Stimulated activated CD8-positive, alpha-beta memory T cell treated with anti-CD3 and anti-CD28 coated beads, Interleukin-4, amount 100 ng/mL, for 24 hours (primary cell): ENCODE measurements around the gene ROR2.

Experiments
- DNase-seq: peaks from one replicate; pipeline ENCODE4 v3.0.0-alpha.2; 2020; ENCODE audit warnings: low read depth

Gene ROR2

GRCh38 chr9:91714874-91715615, 235.0 kb downstream of the ROR2 start:
- no peak for DNase-seq

- DNase-seq: peak; percentile 11
Observed at GRCh38 chr9:91714020-91714806, 235.8 kb downstream of the ROR2 start.

DNA sequence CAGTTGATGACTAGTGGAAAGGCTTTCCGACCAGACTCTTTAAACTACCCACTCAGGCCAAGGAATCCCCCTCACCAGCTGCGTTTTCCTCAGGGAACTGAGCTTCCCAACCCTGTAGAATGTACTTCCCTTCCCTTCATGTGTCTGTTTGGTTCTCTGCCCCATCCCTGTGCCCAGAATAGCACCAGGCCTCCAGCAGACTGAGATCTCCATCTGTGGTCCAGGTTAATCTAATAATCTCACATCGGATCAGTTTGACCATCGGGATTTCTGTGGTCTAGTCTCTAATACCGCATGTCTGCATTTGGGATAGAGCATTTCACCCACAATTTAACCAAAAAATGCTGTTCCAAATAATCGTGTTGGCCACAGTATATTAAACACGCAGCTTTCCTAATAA, 237.2 kb downstream of the ROR2 start:
- no peak for DNase-seq

GRCh38 chr9:91711755-91712601, 238.1 kb downstream of the ROR2 start:
- DNase-seq: peak; percentile 55

DNA sequence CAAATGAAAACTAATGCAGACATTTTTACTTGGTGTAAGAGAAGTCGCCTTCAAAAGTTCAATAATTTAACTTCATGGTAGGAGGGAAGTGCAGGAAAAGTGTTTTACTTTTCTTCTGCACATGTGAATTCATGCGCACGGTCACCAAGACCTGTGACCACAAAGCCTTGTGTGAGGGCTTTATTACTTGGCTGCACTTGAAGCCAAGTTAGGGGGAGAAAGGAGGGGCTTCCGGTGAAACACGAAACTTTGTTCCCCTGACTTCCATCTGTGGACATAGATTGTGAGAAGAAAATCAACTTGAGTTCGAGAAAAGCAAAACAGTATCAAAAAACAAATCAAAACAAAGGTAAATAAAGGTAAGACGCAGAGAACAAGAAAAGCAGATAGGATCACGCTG, 239.9 kb downstream of the ROR2 start:
- DNase-seq: no peak

DNA sequence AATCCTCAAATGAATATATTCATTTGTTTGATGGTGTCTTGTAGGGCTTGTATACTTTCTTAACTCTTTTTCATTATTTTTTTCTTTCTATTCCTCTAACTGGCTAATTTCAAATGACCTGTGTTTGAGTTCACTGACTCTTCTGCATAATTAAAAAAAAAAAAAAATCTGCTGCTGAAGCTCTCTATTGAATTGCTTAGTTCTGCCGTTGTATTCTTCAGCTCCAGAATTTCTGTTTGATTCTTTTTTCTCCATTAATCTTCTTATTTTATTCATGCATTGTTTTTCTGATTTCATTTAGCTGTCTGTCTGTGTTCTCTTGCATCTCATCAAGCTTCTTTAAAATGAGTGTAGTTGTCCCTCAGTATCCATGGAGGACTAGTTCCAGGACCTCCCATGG, 244.6 kb downstream of the ROR2 start:
- DNase-seq: no peak

DNA sequence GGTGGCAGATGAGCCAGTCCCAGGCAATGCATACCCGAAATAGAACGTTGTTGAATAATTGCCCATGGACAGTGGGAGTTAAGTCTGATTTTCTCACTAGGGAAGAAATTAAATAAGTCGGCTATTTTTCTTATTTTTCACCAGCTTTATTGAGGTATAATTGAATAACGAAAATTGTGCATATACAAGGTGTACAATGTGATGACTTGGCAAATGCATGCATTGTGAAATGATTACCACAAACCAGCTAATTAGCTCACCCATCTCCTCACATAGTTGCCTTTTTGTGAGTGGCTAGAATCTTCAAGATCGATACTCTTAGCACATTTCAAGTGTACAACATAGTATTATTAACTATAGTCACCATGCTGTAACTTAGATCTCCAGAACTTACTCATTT, 249.6 kb downstream of the ROR2 start:
- no peak for DNase-seq

GRCh38 chr9:91698266-91698665, 251.8 kb downstream of the ROR2 start:
- DNase-seq: no peak

- DNase-seq: no peak
Observed at GRCh38 chr9:91697201-91697600, 252.8 kb downstream of the ROR2 start.

DNA sequence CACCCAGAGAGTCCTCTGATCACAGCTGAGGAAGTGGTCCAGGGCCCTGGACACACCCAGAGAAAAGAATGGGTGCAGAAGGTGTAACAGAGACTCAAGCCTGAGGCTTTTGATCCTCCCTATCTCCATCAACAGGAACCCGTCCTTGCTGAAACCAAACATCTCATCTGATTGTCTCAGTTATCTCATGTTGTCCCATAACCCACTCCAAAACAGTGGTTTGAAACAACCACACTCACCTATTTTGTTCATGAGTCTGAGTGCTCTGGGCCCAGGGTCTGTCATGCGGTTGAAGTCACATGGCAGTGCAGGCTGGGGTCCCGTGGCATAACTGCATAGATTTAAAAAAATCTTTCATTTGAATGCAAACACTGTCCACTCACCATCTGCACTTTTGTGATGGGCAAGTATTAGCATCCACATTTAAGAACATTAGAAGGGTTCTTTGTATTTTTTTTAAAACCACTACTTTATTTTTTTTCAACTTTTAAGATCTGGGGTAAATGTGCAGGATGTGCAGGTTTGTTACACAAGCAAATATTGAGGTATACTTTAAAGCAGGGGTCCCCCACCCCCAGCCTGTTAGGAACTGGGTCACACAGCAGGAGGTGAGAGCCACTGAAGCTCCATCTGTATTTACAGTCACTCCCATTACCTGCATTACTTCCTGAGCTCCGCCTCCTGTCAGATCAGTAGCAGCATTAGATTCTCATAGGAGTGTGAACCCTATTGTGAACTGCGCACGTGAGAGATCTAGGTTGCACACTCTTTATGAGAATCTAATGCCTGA, 255.8 kb downstream of the ROR2 start:
- DNase-seq: no peak

DNA sequence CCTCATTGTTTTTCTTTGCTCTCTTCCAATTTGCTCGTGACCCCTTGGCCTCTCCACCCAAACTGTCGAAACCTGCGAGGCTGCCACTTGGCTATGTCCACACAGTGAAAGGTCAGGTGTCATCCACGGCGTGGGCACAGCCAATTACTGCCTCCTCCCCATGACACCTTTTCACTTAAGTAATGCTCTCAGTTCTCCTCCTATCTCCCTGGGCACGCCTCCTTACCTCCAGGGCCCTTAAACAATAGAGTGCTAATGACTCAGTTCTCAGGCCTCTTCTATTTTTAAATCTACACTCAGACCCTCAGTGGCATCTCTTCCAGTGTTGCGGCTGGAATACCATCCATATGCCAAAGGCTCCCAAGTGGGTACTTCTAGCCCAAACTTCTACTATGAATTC, 256.8 kb downstream of the ROR2 start:
- no peak for DNase-seq

GRCh38 chr9:91690540-91691249, 259.3 kb downstream of the ROR2 start:
- no peak for DNase-seq

- no peak for DNase-seq
Observed at GRCh38 chr9:91689006-91689405, 261.0 kb downstream of the ROR2 start.

- DNase-seq: no peak
Observed at GRCh38 chr9:91683269-91683668, 266.8 kb downstream of the ROR2 start.

GRCh38 chr9:91682806-91683205, 267.2 kb downstream of the ROR2 start:
- DNase-seq: no peak

DNA sequence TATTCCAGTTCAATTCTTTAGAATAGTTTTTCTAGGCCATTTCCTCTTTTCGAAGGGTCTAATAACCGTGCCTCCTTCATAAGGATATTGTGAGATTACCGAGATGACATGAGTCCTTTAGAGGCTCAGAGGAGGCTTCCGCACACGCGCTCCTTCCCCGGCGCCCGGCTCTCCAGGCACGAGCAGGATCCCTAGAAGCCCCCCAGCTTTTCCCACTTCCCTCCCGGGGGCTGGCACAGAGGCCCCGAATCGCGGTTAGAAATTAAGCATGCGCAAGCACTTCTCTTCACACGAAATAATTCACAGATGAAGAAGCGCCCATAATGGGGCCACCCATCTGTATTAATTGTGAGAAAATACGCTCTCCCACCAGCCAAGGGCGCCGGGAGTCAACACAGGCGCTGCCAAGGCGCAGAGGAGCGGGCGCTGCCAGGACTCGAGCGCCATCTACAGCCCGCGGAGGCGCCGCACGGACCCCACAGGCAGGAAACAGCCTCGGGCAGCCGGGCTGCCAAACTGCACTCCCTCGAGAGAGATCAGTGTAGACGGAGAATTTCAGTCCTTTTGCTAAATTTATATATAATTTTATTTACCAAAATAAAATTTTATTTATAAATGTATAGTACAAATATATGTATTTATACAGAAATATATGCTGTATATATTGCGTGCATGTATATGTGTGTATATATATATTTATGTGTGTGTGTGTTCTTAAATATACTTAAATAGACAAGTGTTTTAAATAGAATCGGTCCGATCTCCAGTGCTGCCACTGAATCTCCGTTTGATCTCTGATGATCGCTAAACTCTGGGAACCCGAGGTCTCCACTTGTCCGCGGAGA, 268.3 kb downstream of the ROR2 start:
- peak; percentile 61 for DNase-seq

DNA sequence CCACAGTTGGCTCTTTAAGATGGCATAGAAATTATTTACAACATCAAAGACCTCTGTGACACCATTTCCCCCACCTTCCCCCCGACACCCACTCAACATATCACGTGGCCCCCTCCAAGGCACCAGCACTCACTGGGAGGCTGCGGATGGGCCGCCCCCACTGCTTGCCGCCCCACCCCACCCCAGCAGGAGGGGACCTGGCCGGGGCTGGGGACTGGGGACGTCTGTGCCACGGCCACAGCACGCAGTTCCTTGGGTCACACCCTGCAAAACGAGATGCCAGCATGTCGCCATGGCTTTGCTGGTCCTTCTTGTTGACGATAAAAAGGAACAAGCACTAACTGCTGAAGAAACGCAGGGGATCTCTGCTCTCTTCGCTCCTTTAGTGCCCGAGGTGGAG, 269.0 kb downstream of the ROR2 start:
- DNase-seq: no peak

- DNase-seq: no peak
Observed at GRCh38 chr9:91680106-91680505, 269.9 kb downstream of the ROR2 start.

DNA sequence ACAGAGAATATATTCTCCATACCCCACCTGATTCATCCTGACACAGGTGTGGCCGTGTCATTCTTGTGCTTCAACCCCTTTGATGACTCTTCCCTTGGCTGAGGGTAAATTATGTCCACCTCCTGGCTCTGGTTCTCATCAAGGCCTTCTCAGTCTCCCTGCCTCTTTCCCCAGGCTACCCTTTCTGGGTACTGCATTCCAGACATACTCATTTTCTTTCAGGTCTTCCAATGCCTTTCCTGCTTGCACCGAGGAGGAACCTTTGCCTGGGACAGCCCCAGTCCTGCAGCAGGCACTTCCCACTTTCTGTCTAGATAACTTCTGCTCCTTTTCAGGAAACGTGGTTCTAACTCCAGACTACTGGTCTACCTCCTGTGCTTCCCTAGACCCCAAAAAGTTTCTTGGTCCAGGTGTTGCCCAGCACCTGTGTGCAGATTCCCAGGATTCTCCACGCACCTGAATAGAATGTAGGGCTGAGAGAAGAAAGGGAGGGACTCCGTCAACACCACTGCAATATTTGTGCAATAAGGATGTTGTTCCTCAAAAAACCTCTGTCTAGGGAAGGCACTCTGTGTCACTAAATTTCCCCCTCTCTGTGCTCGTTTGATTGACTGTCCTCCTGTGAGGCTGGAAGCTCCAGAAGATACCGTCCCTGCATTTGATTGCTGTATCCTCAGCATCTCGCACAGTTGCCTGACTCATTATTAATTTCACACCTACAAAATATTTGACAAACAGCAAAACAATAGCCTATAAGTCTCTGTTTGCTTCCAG, 271.0 kb downstream of the ROR2 start:
- no peak for DNase-seq
